ENCODE results near the gene KAZN. TPM values are rescaled to one million over a fixed set of nuclear protein-coding genes. Genes with fewer than 3 reads are reported as not detected.

The KAZN gene
- total and polyA plus RNA-seq, 4 experiments from 2014 or later: 0.08 to 0.47 TPM; not detected in 2

- Mint-ChIP-seq H3K36me3 (no peaks in the 10 kb centered on the region), H3K4me1 (no peaks in the 10 kb centered on the region), H3K27me3 (no peaks in the 10 kb centered on the region), H3K27ac (no peak overlapping the region), H3K4me3 (no peak overlapping the region), H3K9me3 (peaks cover 0 to 2% (median 0%) of the 10 kb centered on the region in 8 donors)
- ChIA-PET CTCF (ENCODE audit: partially characterized antibody) (no interaction called here), POLR2A (ENCODE audit: partially characterized antibody) (no interaction called here)
- intact Hi-C loops (cut with micrococcal nuclease): no loop called here
- no peaks in the 10 kb centered on the region for H3K27me3 ChIP-seq (ENCODE audit: insufficient read depth, low read length)
- no peak for DNase-seq
- H3K36me3 ChIP-seq (ENCODE audit: insufficient read depth, low read length): no peaks in the 10 kb centered on the region
- no peaks in the 10 kb centered on the region for H3K9me3 ChIP-seq (ENCODE audit: control insufficient read depth in 1 of 2, low read length in 2 of 2)
- H3K4me1 ChIP-seq (ENCODE audit: insufficient read depth, low read length): no peaks in the 10 kb centered on the region
- no peak overlapping the region for H3K27ac ChIP-seq (ENCODE audit: low read depth, low read length)
- no peak overlapping the region for H3K4me3 ChIP-seq (ENCODE audit: low read length in 2 of 2)
These were observed 196.4 kb downstream of the KAZN start for GRCh38 chr1:14794906-14795305.

GRCh38 chr1:14795589-14795988, 197.1 kb downstream of the KAZN start:
- H3K36me3 Mint-ChIP-seq: no peaks in the 10 kb centered on the region

GRCh38 chr1:14800014-14800413, 201.5 kb downstream of the KAZN start:
- CTCF ChIA-PET (ENCODE audit: partially characterized antibody): no interaction called here
- intact Hi-C loops (cut with micrococcal nuclease): no loop called here
- H3K4me1 ChIP-seq (ENCODE audit: insufficient read depth, low read length): no peaks in the 10 kb centered on the region
- POLR2A ChIA-PET (ENCODE audit: partially characterized antibody): no interaction called here
- H3K27me3 Mint-ChIP-seq: no peaks in the 10 kb centered on the region
- no peak overlapping the region for H3K4me3 ChIP-seq (ENCODE audit: low read length in 2 of 2)
- peaks cover 0 to 3% (median 0%) of the 10 kb centered on the region in 8 donors for H3K9me3 Mint-ChIP-seq
- no peak overlapping the region for H3K4me3 Mint-ChIP-seq
- no peaks in the 10 kb centered on the region for H3K27me3 ChIP-seq (ENCODE audit: insufficient read depth, low read length)
- H3K36me3 ChIP-seq (ENCODE audit: insufficient read depth, low read length): no peaks in the 10 kb centered on the region
- H3K4me1 Mint-ChIP-seq: no peaks in the 10 kb centered on the region
- H3K36me3 Mint-ChIP-seq: no peaks in the 10 kb centered on the region
- no peak overlapping the region for H3K27ac Mint-ChIP-seq
- H3K27ac ChIP-seq (ENCODE audit: low read depth, low read length): no peak overlapping the region
- H3K9me3 ChIP-seq (ENCODE audit: control insufficient read depth in 1 of 2, low read length in 2 of 2): no peaks in the 10 kb centered on the region
- no peak for DNase-seq

More at GRCh38 chr1:14795589-14795988, 197.1 kb downstream of the KAZN start:
- Mint-ChIP-seq H3K9me3 (peaks cover 0 to 2% (median 0%) of the 10 kb centered on the region in 8 donors), H3K27ac (no peak overlapping the region), H3K27me3 (no peaks in the 10 kb centered on the region), H3K4me3 (peak overlapping the region in 1 of 8 donors; percentile 52), H3K4me1 (no peaks in the 10 kb centered on the region)
- Histone ChIP-seq H3K9me3 (ENCODE audit: control insufficient read depth in 1 of 2, low read length in 2 of 2) (no peaks in the 10 kb centered on the region), H3K36me3 (ENCODE audit: insufficient read depth, low read length) (no peaks in the 10 kb centered on the region), H3K27me3 (ENCODE audit: insufficient read depth, low read length) (no peaks in the 10 kb centered on the region), H3K4me3 (ENCODE audit: low read length in 2 of 2) (no peak overlapping the region), H3K27ac (ENCODE audit: low read depth, low read length) (no peak overlapping the region), H3K4me1 (ENCODE audit: insufficient read depth, low read length) (no peaks in the 10 kb centered on the region)
- intact Hi-C loops (cut with micrococcal nuclease): no loop called here
- ChIA-PET CTCF (ENCODE audit: partially characterized antibody) (no interaction called here), POLR2A (ENCODE audit: partially characterized antibody) (no interaction called here)
- no peak for DNase-seq

GRCh38 chr1:14800500-14801076, 202.1 kb downstream of the KAZN start:
- no peaks in the 10 kb centered on the region for H3K9me3 ChIP-seq (ENCODE audit: control insufficient read depth in 1 of 2, low read length in 2 of 2)
- no peaks in the 10 kb centered on the region for H3K27me3 ChIP-seq (ENCODE audit: insufficient read depth, low read length)
- CTCF ChIA-PET (ENCODE audit: partially characterized antibody): no interaction called here
- intact Hi-C loops (cut with micrococcal nuclease): no loop called here
- no peaks in the 10 kb centered on the region for H3K36me3 ChIP-seq (ENCODE audit: insufficient read depth, low read length)
- no peak overlapping the region for H3K4me3 ChIP-seq (ENCODE audit: low read length in 2 of 2)
- Mint-ChIP-seq H3K4me3 (no peak overlapping the region), H3K4me1 (no peaks in the 10 kb centered on the region), H3K27ac (no peak overlapping the region), H3K9me3 (peaks cover 0 to 3% (median 0%) of the 10 kb centered on the region in 8 donors), H3K27me3 (no peaks in the 10 kb centered on the region), H3K36me3 (no peaks in the 10 kb centered on the region)
- DNase-seq: no peak
- POLR2A ChIA-PET (ENCODE audit: partially characterized antibody): no interaction called here
- H3K27ac ChIP-seq (ENCODE audit: low read depth, low read length): no peak overlapping the region
- no peaks in the 10 kb centered on the region for H3K4me1 ChIP-seq (ENCODE audit: insufficient read depth, low read length)

- H3K36me3 Mint-ChIP-seq: peaks cover 0 to 3% of the 10 kb centered on the region in 2 donors
- H3K4me3 Mint-ChIP-seq: no peak overlapping the region
- no peaks in the 10 kb centered on the region for H3K36me3 ChIP-seq (ENCODE audit: insufficient read depth, low read length)
- H3K27ac Mint-ChIP-seq: no peak overlapping the region
- H3K4me3 ChIP-seq (ENCODE audit: low read length in 2 of 2): no peak overlapping the region
- intact Hi-C loops (cut with micrococcal nuclease): no loop called here
- POLR2A ChIA-PET (ENCODE audit: partially characterized antibody): no interaction called here
- H3K9me3 ChIP-seq (ENCODE audit: control insufficient read depth in 1 of 2, low read length in 2 of 2): peaks cover 0 to 5% of the 10 kb centered on the region in 2 donors
- H3K27ac ChIP-seq (ENCODE audit: low read depth, low read length): no peak overlapping the region
- DNase-seq: no peak
- H3K9me3 Mint-ChIP-seq: peaks cover 0 to 17% (median 10%) of the 10 kb centered on the region in 8 donors
- no peaks in the 10 kb centered on the region for H3K27me3 Mint-ChIP-seq
- H3K27me3 ChIP-seq (ENCODE audit: insufficient read depth, low read length): no peaks in the 10 kb centered on the region
- no peaks in the 10 kb centered on the region for H3K4me1 ChIP-seq (ENCODE audit: insufficient read depth, low read length)
- CTCF ChIA-PET (ENCODE audit: partially characterized antibody): no interaction called here
- no peaks in the 10 kb centered on the region for H3K4me1 Mint-ChIP-seq
These were observed 204.7 kb downstream of the KAZN start for GRCh38 chr1:14803002-14803789.

- H3K27ac Mint-ChIP-seq: no peak overlapping the region
These were observed 206.1 kb downstream of the KAZN start for GRCh38 chr1:14804626-14805025.

GRCh38 chr1:14806772-14807171, 208.3 kb downstream of the KAZN start:
- no peak for DNase-seq
- Histone ChIP-seq H3K27me3 (ENCODE audit: insufficient read depth, low read length) (no peaks in the 10 kb centered on the region), H3K9me3 (ENCODE audit: control insufficient read depth in 1 of 2, low read length in 2 of 2) (peaks cover 0 to 5% of the 10 kb centered on the region in 2 donors), H3K36me3 (ENCODE audit: insufficient read depth, low read length) (no peaks in the 10 kb centered on the region), H3K4me1 (ENCODE audit: insufficient read depth, low read length) (no peaks in the 10 kb centered on the region), H3K27ac (ENCODE audit: low read depth, low read length) (no peak overlapping the region), H3K4me3 (ENCODE audit: low read length in 2 of 2) (no peak overlapping the region)
- Mint-ChIP-seq H3K27me3 (no peaks in the 10 kb centered on the region), H3K9me3 (peaks cover 0 to 23% (median 18%) of the 10 kb centered on the region in 8 donors), H3K4me3 (no peak overlapping the region), H3K36me3 (peaks cover 0 to 3% of the 10 kb centered on the region in 2 donors), H3K4me1 (no peaks in the 10 kb centered on the region), H3K27ac (no peak overlapping the region)
- ChIA-PET POLR2A (ENCODE audit: partially characterized antibody) (no interaction called here), CTCF (ENCODE audit: partially characterized antibody) (no interaction called here)
- intact Hi-C loops (cut with micrococcal nuclease): no loop called here

More at GRCh38 chr1:14804626-14805025, 206.1 kb downstream of the KAZN start:
- Histone ChIP-seq H3K27me3 (ENCODE audit: insufficient read depth, low read length) (no peaks in the 10 kb centered on the region), H3K4me3 (ENCODE audit: low read length in 2 of 2) (no peak overlapping the region), H3K27ac (ENCODE audit: low read depth, low read length) (no peak overlapping the region), H3K4me1 (ENCODE audit: insufficient read depth, low read length) (no peaks in the 10 kb centered on the region), H3K9me3 (ENCODE audit: control insufficient read depth in 1 of 2, low read length in 2 of 2) (peaks cover 0 to 5% of the 10 kb centered on the region in 2 donors), H3K36me3 (ENCODE audit: insufficient read depth, low read length) (no peaks in the 10 kb centered on the region)
- H3K27me3 Mint-ChIP-seq: no peaks in the 10 kb centered on the region
- no peak for DNase-seq
- peaks cover 0 to 3% of the 10 kb centered on the region in 2 donors for H3K36me3 Mint-ChIP-seq
- no peaks in the 10 kb centered on the region for H3K4me1 Mint-ChIP-seq
- intact Hi-C loops (cut with micrococcal nuclease): no loop called here
- CTCF ChIA-PET (ENCODE audit: partially characterized antibody): no interaction called here
- POLR2A ChIA-PET (ENCODE audit: partially characterized antibody): no interaction called here
- H3K9me3 Mint-ChIP-seq: peaks cover 0 to 23% (median 16%) of the 10 kb centered on the region in 8 donors
- H3K4me3 Mint-ChIP-seq: no peak overlapping the region
